ENCODE results near the gene RAB41. TPM values are rescaled to one million over a fixed set of nuclear protein-coding genes. Genes with fewer than 3 reads are reported as not detected.

Gene RAB41
- total and polyA plus RNA-seq, 2 donors (not counting 1 experiment from before 2014, with no cell fraction given): not detected

- H3K27ac ChIP-seq (ENCODE audit: insufficient read depth, low read length): no peak overlapping the region
- H4K20me1 ChIP-seq (ENCODE audit: control insufficient read depth, extremely low read depth, insufficient read depth, low read length): no peaks in the 10 kb centered on the region
- no peak for TF ChIP-seq EZH2 (IDR thresholded peaks at IDR 0.05; ENCODE audit: low read length, missing control alignments)
- TF ChIP-seq, protein P1, sequence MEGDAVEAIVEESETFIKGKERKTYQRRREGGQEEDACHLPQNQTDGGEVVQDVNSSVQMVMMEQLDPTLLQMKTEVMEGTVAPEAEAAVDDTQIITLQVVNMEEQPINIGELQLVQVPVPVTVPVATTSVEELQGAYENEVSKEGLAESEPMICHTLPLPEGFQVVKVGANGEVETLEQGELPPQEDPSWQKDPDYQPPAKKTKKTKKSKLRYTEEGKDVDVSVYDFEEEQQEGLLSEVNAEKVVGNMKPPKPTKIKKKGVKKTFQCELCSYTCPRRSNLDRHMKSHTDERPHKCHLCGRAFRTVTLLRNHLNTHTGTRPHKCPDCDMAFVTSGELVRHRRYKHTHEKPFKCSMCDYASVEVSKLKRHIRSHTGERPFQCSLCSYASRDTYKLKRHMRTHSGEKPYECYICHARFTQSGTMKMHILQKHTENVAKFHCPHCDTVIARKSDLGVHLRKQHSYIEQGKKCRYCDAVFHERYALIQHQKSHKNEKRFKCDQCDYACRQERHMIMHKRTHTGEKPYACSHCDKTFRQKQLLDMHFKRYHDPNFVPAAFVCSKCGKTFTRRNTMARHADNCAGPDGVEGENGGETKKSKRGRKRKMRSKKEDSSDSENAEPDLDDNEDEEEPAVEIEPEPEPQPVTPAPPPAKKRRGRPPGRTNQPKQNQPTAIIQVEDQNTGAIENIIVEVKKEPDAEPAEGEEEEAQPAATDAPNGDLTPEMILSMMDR (conservative IDR thresholded peaks at IDR 0.05 in 1 of 2, IDR thresholded peaks at IDR 0.05 in 1 of 2; ENCODE audit: low read depth in 1 of 2, low read length in 2 of 2): no peak
- no peak overlapping the region for H3K4me3 ChIP-seq (replicated peaks in 1 of 4; ENCODE audit: control extremely low read depth in 1 of 4, insufficient read depth in 1 of 4, low read depth in 3 of 4, low read length in 4 of 4)
- H3K4me1 ChIP-seq (ENCODE audit: control insufficient read depth, extremely low read depth, insufficient read depth, low read length): no peaks in the 10 kb centered on the region
- no peak overlapping the region for H2AFZ ChIP-seq (ENCODE audit: low read length)
- H3K27me3 ChIP-seq (ENCODE audit: control insufficient read depth, insufficient read depth, low read length): no peaks in the 10 kb centered on the region
- H3K36me3 ChIP-seq (ENCODE audit: control insufficient read depth, insufficient read depth, low read length): no peaks in the 10 kb centered on the region
- no peaks in the 10 kb centered on the region for H3K79me2 ChIP-seq (ENCODE audit: control insufficient read depth, insufficient read depth, low read length)
- H3K9ac ChIP-seq (ENCODE audit: insufficient read depth, low read length): no peak overlapping the region
- H3K4me2 ChIP-seq (ENCODE audit: extremely low read depth, insufficient read depth, low read length): no peak overlapping the region
- H3K9me3 ChIP-seq (ENCODE audit: control insufficient read depth, insufficient read depth, low read depth, low read length): no peaks in the 10 kb centered on the region
- DNase-seq (ENCODE audit: low read depth in 2 of 2): no peak
Observed at GRCh38 chrX:70254063-70254400, 27.9 kb upstream of the RAB41 start.

GRCh38 chrX:70254909-70255308, 27.1 kb upstream of the RAB41 start:
- H3K27me3 ChIP-seq (ENCODE audit: control insufficient read depth, insufficient read depth, low read length): no peaks in the 10 kb centered on the region
- H3K79me2 ChIP-seq (ENCODE audit: control insufficient read depth, insufficient read depth, low read length): no peaks in the 10 kb centered on the region
- H3K9ac ChIP-seq (ENCODE audit: insufficient read depth, low read length): no peak overlapping the region
- H3K27ac ChIP-seq (ENCODE audit: insufficient read depth, low read length): no peak overlapping the region
- TF ChIP-seq EZH2 (IDR thresholded peaks at IDR 0.05; ENCODE audit: low read length, missing control alignments): no peak
- TF ChIP-seq, protein P1 (conservative IDR thresholded peaks at IDR 0.05 in 1 of 2, IDR thresholded peaks at IDR 0.05 in 1 of 2; ENCODE audit: low read depth in 1 of 2, low read length in 2 of 2): no peak
- H2AFZ ChIP-seq (ENCODE audit: low read length): no peak overlapping the region
- H3K36me3 ChIP-seq (ENCODE audit: control insufficient read depth, insufficient read depth, low read length): no peaks in the 10 kb centered on the region
- no peak overlapping the region for H3K4me2 ChIP-seq (ENCODE audit: extremely low read depth, insufficient read depth, low read length)
- DNase-seq (ENCODE audit: low read depth in 2 of 2): no peak
- no peak overlapping the region for H3K4me3 ChIP-seq (replicated peaks in 1 of 4; ENCODE audit: control extremely low read depth in 1 of 4, insufficient read depth in 1 of 4, low read depth in 3 of 4, low read length in 4 of 4)
- no peaks in the 10 kb centered on the region for H3K9me3 ChIP-seq (ENCODE audit: control insufficient read depth, insufficient read depth, low read depth, low read length)
- no peaks in the 10 kb centered on the region for H3K4me1 ChIP-seq (ENCODE audit: control insufficient read depth, extremely low read depth, insufficient read depth, low read length)
- no peaks in the 10 kb centered on the region for H4K20me1 ChIP-seq (ENCODE audit: control insufficient read depth, extremely low read depth, insufficient read depth, low read length)

GRCh38 chrX:70255452-70255851, 26.5 kb upstream of the RAB41 start:
- no peaks in the 10 kb centered on the region for H4K20me1 ChIP-seq (ENCODE audit: control insufficient read depth, extremely low read depth, insufficient read depth, low read length)
- no peak overlapping the region for H3K4me3 ChIP-seq (replicated peaks in 1 of 4; ENCODE audit: control extremely low read depth in 1 of 4, insufficient read depth in 1 of 4, low read depth in 3 of 4, low read length in 4 of 4)
- no peaks in the 10 kb centered on the region for H3K27me3 ChIP-seq (ENCODE audit: control insufficient read depth, insufficient read depth, low read length)
- peak in 1 of 2 donors; percentile 2 for DNase-seq (ENCODE audit: low read depth in 2 of 2)
- H3K79me2 ChIP-seq (ENCODE audit: control insufficient read depth, insufficient read depth, low read length): no peaks in the 10 kb centered on the region
- H3K9me3 ChIP-seq (ENCODE audit: control insufficient read depth, insufficient read depth, low read depth, low read length): no peaks in the 10 kb centered on the region
- no peak overlapping the region for H3K4me2 ChIP-seq (ENCODE audit: extremely low read depth, insufficient read depth, low read length)
- TF ChIP-seq EZH2 (IDR thresholded peaks at IDR 0.05; ENCODE audit: low read length, missing control alignments): no peak
- TF ChIP-seq, protein P1 (conservative IDR thresholded peaks at IDR 0.05 in 1 of 2, IDR thresholded peaks at IDR 0.05 in 1 of 2; ENCODE audit: low read depth in 1 of 2, low read length in 2 of 2): no peak
- no peak overlapping the region for H2AFZ ChIP-seq (ENCODE audit: low read length)
- H3K9ac ChIP-seq (ENCODE audit: insufficient read depth, low read length): no peak overlapping the region
- no peaks in the 10 kb centered on the region for H3K4me1 ChIP-seq (ENCODE audit: control insufficient read depth, extremely low read depth, insufficient read depth, low read length)
- H3K27ac ChIP-seq (ENCODE audit: insufficient read depth, low read length): no peak overlapping the region
- no peaks in the 10 kb centered on the region for H3K36me3 ChIP-seq (ENCODE audit: control insufficient read depth, insufficient read depth, low read length)

All from fibroblast of lung (primary cell).